ENCODE data around the gene FAM209A.
"Not testable (repeated sequence)": the region's sequence is repeated elsewhere in the genome, so short reads cannot be mapped to it uniquely, and the experiment has no call there.

The FAM209A gene

DNA sequence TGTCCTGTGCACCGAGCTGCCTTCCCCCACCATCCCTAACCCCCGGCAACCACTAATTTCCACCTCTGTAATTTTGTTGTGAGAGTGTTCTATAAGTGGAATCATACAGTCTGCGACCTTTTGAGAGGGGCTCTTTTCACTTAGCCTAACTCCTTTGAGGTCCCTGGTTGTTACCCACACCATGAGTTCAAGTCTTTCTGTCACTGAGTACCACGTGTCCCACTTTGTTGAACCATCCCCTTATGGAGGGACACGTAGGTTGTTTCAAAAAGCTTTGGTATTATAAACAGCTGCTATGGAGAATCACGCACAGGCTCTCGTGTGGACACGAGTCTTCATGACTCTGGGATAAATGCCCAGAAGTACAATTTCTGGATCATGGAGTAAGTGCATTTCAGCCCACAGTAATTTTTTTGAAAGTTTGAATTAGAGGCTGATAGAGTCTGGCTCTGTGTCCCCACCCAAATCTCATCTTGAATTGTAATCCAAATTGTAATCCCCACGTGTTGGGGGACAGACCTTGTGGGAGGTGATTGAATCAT is 18.0 kb downstream of the FAM209A start:
- no peak for DNase-seq

DNA sequence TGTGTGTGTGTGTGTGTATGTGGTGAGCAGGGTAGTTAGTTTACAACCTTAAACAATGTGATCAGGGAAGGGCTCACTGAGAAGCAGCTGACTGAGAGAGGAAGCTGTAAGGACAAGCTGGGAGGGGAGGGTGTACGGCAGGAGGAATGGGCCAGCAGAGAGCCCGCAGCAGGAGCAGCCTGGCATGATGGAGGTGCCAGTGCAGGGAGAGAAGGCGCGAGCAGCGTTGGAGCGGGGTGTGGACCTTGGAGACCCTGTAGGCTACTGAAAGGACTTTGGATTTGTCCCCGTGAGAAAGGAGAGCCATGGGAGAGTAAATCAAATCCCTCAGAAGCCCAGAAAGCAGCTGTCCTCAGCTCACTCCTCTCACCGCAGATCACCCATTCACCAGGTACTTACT is 27.0 kb downstream of the FAM209A start:
- DNase-seq: no peak

DNA sequence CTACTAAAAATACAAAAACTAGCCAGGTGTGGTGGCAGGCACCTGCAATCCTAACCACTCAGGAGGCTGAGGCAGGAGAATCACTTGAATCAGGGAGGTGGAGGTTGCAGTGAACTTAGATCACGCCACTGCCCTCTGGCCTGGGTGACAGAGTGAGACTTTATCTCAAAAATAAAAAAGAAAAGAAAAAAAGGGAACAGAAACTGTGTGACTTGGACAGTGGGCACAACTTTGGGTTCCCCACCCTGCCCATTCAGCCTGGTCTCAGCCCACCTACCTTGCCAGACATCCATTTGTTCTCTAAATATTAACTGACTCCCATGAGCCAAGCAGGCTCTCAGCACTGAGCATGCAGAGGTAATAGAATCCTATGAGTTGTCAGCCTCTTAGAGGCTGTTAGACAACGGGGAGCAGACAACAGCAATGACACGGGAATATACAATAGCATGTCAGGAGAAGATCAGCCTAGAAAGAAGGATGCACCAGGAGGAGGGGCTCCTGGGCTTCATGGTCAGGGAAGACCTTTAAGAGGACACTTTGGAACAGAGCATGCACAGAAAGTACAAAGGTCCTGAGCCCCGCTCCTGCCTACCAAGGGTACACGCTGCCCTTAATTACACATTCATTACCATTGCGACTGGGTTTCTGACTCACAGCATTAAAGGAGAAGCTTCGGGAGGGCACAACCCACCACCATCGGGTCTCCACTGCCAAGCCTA is 28.5 kb downstream of the FAM209A start:
- no peak for DNase-seq

DNA sequence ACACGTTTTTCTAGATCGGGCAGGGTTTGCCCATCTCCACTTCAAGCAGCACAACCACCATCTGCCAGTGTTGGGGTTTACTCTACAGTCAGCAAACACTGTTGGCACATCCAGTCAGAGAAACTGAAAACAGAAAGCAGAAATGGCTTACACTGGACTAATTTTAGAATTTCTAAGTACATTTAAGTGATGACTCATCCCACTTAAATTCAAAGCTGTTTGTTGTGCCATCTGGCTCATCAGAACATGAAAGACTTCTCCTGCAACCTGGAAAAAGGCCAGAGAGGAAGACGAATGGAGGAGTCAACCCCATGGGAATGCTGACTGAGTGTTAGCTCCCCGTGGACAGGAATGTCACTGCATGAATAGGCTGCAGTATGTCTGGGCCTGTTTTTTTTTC is 30.3 kb downstream of the FAM209A start:
- DNase-seq: peak; percentile 30

DNA sequence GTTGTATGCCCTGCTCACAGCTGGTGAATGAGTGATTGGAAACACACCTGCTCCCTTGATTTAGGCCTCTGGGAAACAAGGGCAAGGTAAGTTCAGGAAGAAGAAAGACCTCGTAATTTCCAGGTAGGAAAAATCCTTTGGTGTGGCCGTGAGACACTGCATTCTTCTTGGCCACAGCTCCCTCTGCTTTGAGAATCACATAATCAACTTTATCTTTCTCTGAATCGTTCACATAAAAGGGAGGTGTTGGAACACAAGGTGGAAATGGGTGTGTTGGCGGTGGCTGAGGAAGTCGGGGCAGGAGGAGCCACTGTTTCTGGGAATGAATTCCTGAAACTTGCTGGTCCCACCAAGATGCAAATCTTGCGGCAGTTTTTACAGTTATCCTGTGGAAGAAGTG is 34.4 kb downstream of the FAM209A start:
- no peak for DNase-seq

DNA sequence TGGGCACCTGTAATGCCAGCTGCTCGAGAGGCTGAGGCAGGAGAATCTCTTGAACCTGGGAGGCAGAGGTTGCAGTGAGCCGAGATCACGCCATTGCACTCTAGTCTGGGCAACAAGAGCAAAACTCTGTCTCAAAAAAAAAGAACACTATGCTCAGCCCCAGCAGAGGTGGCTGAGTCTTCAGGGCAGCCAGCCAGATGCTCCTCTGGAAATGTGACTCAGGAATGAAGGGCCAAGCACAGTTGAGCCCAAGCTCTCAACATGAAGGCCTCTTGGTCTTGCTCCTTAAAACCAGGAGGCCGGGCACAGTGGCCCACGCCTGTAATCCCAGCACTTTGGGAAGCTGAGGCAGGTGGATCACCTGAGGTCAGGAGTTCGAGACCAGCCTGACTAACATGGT is 40.0 kb downstream of the FAM209A start:
- not testable (repeated sequence) for DNase-seq

DNA sequence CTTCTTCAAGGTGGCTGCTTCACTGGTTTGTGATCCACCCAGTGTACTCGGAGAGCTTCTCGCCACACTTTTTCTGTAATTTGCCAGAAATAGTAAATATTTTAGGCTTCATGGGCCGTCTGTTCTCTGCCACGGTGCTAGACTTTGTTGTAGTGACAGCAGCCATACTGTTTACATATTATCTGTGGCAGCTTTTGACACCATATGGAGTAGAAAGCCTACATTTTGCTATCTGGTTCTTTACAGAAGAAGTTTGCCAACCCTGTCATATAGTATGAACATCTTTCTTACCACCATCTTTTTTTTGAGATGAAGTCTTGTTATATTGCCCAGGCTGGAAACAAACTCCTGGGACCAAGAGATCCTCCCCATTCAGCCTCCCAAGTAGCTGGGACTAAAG is 41.0 kb downstream of the FAM209A start:
- DNase-seq: no peak

DNA sequence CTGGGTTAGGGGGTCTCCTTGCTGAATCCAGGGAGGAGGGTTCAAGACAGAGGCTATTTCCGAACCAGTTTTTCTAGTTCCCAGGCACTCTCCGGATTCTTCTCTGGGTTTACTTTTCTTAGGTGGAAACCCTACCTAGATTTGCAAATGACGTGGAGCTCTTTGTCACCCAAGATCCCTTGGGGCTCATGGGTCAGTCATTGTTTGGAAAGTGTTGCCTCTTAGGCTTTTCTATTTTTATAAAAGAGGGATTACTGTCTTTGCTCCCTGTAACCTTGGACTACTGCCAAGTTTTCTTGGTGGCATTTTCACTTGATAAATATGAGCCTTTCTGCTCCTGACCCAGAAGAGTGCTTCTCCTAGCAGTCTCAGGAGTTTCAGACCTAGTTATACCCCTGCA is 42.1 kb downstream of the FAM209A start:
- no peak for DNase-seq

DNA sequence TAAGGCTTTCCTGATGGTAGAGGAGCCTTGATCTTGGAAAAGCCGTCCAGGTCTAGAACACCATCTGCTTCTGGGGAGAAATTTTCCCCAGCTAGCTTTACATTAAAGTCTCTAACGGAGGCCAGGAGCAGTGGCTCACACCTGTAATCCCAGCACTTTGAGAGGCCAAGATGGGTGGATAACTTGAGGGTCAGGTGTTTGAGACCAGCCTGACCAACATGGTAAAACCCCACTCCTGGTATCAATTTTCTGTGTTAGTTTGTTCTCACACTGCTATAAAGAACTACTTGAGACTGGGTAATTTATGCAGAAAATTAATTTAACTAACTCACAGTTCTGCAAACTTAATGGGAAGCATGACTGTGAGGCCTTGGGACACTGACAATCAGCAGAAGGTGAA is 46.3 kb downstream of the FAM209A start:
- no peak for DNase-seq

DNA sequence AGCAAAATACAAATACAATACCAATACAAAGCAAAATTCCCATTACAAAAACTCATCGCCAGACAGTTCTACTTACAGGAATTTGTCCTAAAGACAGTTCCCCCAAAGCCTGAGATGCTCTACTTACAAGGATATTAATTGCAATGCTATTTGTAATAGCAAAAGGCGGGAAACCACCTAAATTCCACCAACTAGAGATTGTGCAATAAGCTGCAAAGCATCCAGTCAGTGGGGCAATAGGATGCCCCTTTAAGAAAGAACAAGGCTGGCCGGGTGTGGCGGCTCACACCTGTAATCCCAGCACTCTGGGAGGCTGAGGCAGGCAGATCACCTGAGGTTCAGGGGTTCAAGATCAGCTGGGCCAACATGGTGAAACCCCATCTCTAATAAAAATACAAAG is 47.6 kb downstream of the FAM209A start:
- no peak for DNase-seq

DNA sequence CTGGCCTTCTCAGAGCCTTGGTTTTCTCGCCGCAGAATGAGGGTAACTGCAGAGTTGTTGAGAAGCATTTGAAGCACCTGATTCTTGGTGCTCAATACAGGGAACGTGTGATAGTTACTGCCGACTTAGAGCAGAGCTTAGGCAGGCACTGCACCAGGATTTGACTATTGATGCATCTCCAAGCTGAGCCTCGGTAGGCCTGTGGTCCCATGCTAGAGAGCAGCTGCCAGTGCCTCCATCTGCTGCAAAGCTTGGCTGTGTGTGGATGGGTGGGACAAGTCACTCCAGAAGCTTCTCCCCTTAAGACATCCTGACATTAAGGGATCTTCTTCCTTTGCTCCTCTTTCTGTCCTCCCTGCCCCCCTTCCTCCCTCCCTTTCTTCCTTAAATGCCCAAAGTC is 49.4 kb downstream of the FAM209A start:
- DNase-seq: no peak

DNA sequence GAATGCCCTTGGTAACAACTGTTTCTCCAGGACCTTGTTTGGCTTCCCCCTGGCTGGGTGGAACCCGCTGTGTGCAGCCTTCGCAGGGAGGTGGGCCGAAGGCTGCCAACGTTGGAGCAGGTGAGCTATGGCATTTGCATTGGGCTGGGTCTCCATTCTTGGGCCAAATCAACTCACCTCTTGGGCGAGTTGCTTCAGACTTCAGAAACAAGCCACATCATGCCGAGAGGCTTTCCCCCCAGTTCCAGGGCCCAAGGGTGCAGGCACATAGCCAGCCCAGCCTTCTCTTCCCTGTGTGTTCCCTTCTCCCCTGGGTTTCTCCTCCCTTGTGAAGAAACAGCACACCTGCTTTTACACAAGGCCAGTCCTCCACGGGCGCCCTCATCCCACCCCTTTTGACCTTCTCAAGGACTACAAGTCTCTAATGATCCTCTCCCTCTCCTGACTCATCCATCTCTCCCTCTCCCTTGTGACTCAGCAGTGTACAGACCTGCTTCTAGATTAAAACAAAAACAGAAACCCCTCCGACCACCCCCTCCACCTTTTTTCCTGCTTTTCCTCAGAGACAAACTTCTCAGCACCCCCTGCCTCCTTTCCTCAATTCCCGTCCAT is 50.1 kb downstream of the FAM209A start:
- no peak for DNase-seq

DNA sequence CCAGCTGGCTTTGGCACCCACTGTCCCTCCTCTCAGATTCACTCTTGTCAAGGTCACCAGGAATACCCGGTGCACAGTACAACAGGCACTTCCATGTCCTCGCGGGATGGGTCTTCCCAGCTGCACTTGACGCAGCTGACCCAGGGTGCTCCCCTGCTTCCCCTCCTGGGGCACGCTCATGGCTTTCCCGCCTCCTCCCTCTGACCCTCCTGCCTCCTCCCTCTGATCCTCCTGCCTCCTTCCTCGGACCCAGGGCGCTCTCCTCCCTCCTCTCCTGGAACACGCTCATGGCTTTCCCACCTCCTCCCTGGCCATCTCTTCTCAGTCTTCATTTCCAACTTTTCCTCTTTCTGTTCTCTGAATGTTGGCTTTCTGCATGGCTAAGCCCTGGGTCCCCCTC is 50.6 kb downstream of the FAM209A start:
- no peak for DNase-seq

Data from COR-L47 (cell line).